NCI-H1092 treated with DMSO at 0.1 percent for 48 hours (cell line): ENCODE data around the gene CAPZB.
A peak's percentile ranks its signal among the peaks of the same experiment; 100 is the strongest.

Experiments
- DNase-seq: peaks from one replicate; lab custom pipeline; 2025; lab: John Stamatoyannopoulos, UW

CAPZB gene

GRCh38 chr1:19429611-19430010 is 55.7 kb downstream of the CAPZB start:
- DNase-seq: peak; percentile 68

GRCh38 chr1:19427087-19427781 is 58.1 kb downstream of the CAPZB start:
- DNase-seq: no peak

- no peak for DNase-seq
Measured at GRCh38 chr1:19426294-19427086, 58.8 kb downstream of the CAPZB start.

- DNase-seq: no peak
Measured at GRCh38 chr1:19425646-19426239, 59.6 kb downstream of the CAPZB start.

- no peak for DNase-seq
Measured at GRCh38 chr1:19424651-19425570, 60.4 kb downstream of the CAPZB start.

- no peak for DNase-seq
Measured at GRCh38 chr1:19423130-19423529, 62.2 kb downstream of the CAPZB start.

GRCh38 chr1:19421365-19421764 is 64.0 kb downstream of the CAPZB start:
- no peak for DNase-seq

GRCh38 chr1:19420606-19421005 is 64.7 kb downstream of the CAPZB start:
- DNase-seq: no peak

GRCh38 chr1:19419691-19420090 is 65.6 kb downstream of the CAPZB start:
- DNase-seq: no peak

GRCh38 chr1:19418503-19418971 is 66.8 kb downstream of the CAPZB start:
- DNase-seq: no peak

GRCh38 chr1:19416921-19417470 is 68.3 kb downstream of the CAPZB start:
- DNase-seq: no peak

GRCh38 chr1:19416145-19416544 is 69.2 kb downstream of the CAPZB start:
- DNase-seq: no peak

- DNase-seq: no peak
Measured at GRCh38 chr1:19414515-19415121, 70.7 kb downstream of the CAPZB start.

- DNase-seq: no peak
Measured at GRCh38 chr1:19413999-19414398, 71.3 kb downstream of the CAPZB start.

GRCh38 chr1:19412654-19413053 is 72.7 kb downstream of the CAPZB start:
- peak; percentile 90 for DNase-seq

GRCh38 chr1:19411612-19412011 is 73.7 kb downstream of the CAPZB start:
- no peak for DNase-seq

- DNase-seq: no peak
Measured at GRCh38 chr1:19410393-19410792, 74.9 kb downstream of the CAPZB start.

- no peak for DNase-seq
Measured at GRCh38 chr1:19409477-19410341, 75.6 kb downstream of the CAPZB start.

GRCh38 chr1:19407494-19408096 is 77.7 kb downstream of the CAPZB start:
- DNase-seq: no peak

GRCh38 chr1:19406680-19407079 is 78.7 kb downstream of the CAPZB start:
- DNase-seq: no peak
